AG09319 (cell line): ENCODE data around the gene ATXN7L1.

ENCODE experiments used
- DNase-seq: peaks from one replicate; pipeline ENCODE4 v3.0.0-alpha.2; 2010; ENCODE audit warnings: low read depth; ENCODE audit errors: extremely low read depth
- TF ChIP-seq, protein P1 (sequence below): IDR thresholded peaks from 2 replicates; pipeline ENCODE4 v1.5.1; 2011; ENCODE audit warnings: low read depth, mild to moderate bottlenecking, inconsistent platforms, low read length, moderate library complexity

Gene ATXN7L1

DNA sequence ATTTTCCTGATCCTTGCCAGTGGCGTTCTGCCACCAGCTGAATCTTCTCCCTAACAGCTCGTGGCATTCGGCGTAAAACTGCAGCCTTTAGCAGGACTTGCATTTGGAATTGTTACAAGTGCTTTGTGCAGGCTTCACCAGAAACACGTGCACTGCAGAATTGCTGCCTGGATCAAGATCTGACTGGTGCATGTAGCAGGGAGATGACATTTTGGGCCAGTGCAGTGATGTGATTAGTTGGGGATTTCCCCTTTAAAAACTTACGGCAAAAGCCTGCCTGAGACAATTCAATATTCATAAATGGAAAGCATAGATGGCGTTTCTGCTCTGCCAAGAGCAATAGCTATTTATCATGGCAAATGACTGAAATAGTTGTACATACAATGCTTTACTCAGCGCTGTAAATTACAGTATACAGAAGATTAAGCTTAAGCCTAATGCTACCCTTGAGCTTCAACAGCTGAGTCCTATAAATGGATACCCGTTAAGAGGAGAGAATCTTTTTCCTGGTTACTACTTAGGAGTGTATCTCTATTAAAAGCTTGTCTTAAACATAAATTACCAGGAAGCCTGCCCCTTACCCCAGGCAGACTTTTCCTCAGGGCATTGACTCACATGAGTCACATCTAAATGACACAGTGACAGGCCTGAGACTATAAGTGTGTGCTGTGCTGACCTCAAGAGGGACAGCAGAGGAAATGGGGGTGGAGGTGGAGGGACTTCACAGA lies 106.3 kb downstream of the ATXN7L1 start:
- no peak for DNase-seq
- TF ChIP-seq, protein P1, sequence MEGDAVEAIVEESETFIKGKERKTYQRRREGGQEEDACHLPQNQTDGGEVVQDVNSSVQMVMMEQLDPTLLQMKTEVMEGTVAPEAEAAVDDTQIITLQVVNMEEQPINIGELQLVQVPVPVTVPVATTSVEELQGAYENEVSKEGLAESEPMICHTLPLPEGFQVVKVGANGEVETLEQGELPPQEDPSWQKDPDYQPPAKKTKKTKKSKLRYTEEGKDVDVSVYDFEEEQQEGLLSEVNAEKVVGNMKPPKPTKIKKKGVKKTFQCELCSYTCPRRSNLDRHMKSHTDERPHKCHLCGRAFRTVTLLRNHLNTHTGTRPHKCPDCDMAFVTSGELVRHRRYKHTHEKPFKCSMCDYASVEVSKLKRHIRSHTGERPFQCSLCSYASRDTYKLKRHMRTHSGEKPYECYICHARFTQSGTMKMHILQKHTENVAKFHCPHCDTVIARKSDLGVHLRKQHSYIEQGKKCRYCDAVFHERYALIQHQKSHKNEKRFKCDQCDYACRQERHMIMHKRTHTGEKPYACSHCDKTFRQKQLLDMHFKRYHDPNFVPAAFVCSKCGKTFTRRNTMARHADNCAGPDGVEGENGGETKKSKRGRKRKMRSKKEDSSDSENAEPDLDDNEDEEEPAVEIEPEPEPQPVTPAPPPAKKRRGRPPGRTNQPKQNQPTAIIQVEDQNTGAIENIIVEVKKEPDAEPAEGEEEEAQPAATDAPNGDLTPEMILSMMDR, result no peak

DNA sequence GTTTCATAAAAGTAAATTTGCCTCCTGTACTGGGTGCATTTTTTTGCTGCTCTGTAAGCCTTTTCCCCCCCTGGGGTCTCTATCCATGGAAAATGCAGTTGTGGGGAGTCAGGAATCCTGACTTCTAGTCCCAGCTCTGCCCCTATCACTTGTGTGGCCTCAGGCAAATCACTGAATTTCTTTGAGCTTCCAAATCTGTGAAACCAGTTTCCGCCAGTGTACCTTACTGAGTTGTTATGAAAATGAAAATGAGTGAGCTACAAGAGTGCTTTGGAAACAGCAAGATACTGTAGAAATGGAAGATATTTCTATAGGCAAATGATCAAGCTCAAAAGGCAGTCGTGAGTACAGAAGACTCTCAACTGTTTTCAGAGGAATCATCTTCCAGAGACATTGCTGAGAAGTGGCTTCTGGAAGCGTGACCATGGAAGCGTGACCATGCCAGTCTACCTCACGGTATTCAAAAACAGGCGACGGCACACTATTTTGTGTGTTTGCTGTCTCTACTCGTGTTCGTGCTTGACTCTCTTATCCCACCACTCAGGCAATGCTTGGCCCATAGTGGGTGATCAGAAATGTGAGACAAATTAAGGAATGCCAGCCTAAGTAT lies 107.4 kb downstream of the ATXN7L1 start:
- TF ChIP-seq, protein P1, result no peak
- no peak for DNase-seq

DNA sequence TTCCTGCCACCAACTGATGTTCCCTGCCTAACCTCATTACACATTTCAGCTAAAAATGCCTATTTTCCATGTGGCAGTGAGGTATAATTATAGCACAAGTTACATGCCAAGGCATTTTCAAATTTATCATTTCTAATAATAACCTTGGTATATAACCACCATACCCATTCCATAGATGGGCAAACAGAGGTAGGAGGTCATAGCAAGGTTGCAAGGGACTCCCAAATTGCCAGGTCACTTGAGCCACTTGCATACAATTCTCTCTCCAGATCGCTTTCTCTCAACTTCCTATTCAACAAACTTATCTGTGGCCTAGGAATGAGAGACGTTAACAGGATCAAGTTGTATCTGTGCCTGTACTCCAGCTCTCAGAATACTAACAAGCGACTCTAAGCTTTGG lies 108.3 kb downstream of the ATXN7L1 start:
- DNase-seq, result no peak
- TF ChIP-seq, protein P1, result no peak

DNA sequence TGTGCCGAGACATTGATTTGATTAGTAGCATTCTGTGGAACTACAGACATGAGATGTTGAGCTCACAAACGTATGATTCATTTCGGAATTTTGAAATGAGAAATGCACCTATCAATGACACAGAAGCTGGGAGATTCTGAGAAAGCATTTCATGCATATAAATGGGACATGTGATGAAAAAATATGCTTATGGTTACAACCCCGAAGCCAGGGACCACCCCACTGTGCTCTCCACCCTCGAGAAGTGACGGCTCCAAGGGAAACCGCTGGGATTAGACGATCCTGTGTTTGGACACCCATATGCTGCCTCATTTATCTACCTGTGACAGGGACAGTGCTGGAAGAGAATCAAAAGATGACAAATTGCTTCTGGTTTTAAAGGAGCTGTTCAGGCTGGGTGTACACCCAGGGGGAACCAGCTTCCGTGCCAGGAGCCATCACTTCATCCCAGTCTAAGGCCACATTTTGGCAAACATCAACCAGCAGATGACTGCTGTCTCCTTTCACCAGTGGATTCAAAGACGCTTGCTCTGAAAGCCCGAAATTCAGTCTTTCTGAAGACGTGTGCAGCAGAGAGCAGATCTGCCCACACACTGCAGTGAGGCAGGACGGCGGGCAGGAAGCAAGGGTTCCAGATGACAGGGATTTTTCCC lies 109.9 kb downstream of the ATXN7L1 start:
- TF ChIP-seq, protein P1, result no peak
- DNase-seq, result no peak

DNA sequence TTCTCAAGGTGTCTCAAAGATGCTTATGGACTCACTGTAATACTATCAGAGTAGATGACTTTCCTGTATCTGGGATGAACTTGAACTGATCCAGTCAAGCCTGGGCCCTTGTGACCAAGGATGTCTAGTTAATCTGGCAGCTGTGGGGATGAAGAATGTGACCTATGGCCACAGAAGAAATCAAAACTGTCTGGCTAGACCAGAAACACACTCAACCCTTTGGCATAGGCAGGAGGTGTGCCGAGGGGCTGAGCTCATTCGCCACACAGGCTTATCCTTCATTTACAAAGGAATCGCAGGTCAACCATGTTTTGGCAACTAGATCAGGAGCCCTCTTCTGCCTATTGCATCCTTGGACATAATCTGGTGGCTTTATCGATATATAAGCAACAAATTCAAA lies 110.6 kb downstream of the ATXN7L1 start:
- no peak for DNase-seq

DNA sequence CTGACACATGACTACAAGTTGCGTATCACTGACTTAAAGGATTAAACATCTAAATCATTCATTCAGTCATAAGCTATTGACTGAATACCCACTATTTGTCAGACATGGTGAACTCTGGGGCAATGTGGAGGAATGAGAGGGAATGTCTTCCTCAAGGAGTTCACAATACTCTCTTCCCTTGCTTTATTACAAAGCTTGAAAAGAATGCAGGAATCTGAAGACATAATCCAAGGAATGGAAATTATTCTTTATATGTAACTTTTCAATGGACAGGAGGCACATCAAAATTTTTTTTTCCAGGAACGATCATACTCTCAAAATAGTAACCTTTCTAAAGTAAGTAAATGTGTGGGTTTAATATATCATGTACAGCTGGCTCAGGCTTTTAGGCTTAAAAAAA lies 111.9 kb downstream of the ATXN7L1 start:
- no peak for DNase-seq
- TF ChIP-seq, protein P1, result no peak

More for the DNA sequence above, 110.6 kb downstream of the ATXN7L1 start:
- TF ChIP-seq, protein P1, result no peak
